Karpas-422 (cell line): ENCODE results near the gene SUCO. TPM values are rescaled to one million over a fixed set of nuclear protein-coding genes. Genes with fewer than 3 reads are reported as not detected.
"Not testable (repeated sequence)": the region's sequence is repeated elsewhere in the genome, so short reads cannot be mapped to it uniquely, and the experiment has no call there.

Source experiments
- DNase-seq: peaks from one replicate; pipeline ENCODE4 v3.0.0-alpha.2; 2015
- H2AFZ ChIP-seq: fragments of 200-600 bp; sonication (generic); 2 replicates; pipeline ENCODE4 v1.6.1; 2014; ENCODE audit warnings: antibody characterized with exemption, low read length, mixed read lengths
- H3K27ac ChIP-seq: fragments of 200-600 bp; sonication (generic); 2 replicates; pipeline ENCODE4 v1.5.1; 2014; ENCODE audit warnings: mild to moderate bottlenecking, low read length, moderate library complexity
- H3K27me3 ChIP-seq: fragments of 200-600 bp; sonication (generic); 2 replicates; pipeline ENCODE4 v1.6.1; 2014; ENCODE audit warnings: low read length, mixed read lengths
- H3K36me3 ChIP-seq: fragments of 200-600 bp; sonication (generic); 2 replicates; pipeline ENCODE4 v1.6.1; 2014; ENCODE audit warnings: low read length, mixed read lengths; ENCODE audit not compliant: insufficient read depth
- H3K4me1 ChIP-seq: fragments of 200-600 bp; sonication (generic); 2 replicates; pipeline ENCODE4 v1.6.1; 2014; ENCODE audit warnings: mild to moderate bottlenecking, low read length, mixed read lengths
- H3K4me2 ChIP-seq: fragments of 200-600 bp; sonication (generic); 2 replicates; pipeline ENCODE4 v1.6.1; 2014; ENCODE audit warnings: low read length, low read depth, mild to moderate bottlenecking; ENCODE audit not compliant: poor library complexity, severe bottlenecking
- H3K4me3 ChIP-seq: fragments of 200-600 bp; sonication (generic); 2 replicates; pipeline ENCODE4 v1.5.1; 2014; ENCODE audit warnings: mild to moderate bottlenecking, antibody characterized with exemption, low read length, mixed read lengths
- H3K79me2 ChIP-seq: fragments of 200-600 bp; sonication (generic); 2 replicates; pipeline ENCODE4 v1.6.1; 2014; ENCODE audit warnings: mild to moderate bottlenecking, low read length, mixed read lengths
- H3K9ac ChIP-seq: fragments of 200-600 bp; sonication (generic); 2 replicates; pipeline ENCODE4 v1.6.0; 2014; ENCODE audit warnings: low read length
- H3K9me2 ChIP-seq: fragments of 200-600 bp; sonication (generic), shearing (Covaris generic); replicated peaks from 2 replicates; pipeline ENCODE4 v1.6.0; 2014; ENCODE audit warnings: mild to moderate bottlenecking, low read length, moderate library complexity; ENCODE audit not compliant: insufficient read depth
- H3K9me3 ChIP-seq: fragments of 300-700, 200-600 bp; sonication (generic); 2 replicates; pipeline ENCODE4 v1.6.1; 2014; ENCODE audit warnings: low read length, mixed read lengths
- H4K20me1 ChIP-seq: fragments of 200-600 bp; sonication (generic); 2 replicates; pipeline ENCODE4 v1.6.1; 2014; ENCODE audit warnings: mild to moderate bottlenecking, antibody characterized with exemption, low read length, low read depth; ENCODE audit not compliant: insufficient read depth
- total RNA-seq: library from RNA; depleted of rRNA; stranded (reverse); fragments of >200 nt; shearing (Covaris generic); gene quantifications from 2 replicates; pipeline ENCODE4 v1.2.3, GENCODE V29; 2014; ENCODE audit warnings: low replicate concordance

Gene SUCO
- total RNA-seq, 1 experiment from 2014 or later: 52.3 TPM

- Histone ChIP-seq H3K27ac (no peak overlapping the region), H3K9me3 (no peaks in the 10 kb centered on the region), H4K20me1 (no peaks in the 10 kb centered on the region), H2AFZ (no peak overlapping the region), H3K27me3 (no peaks in the 10 kb centered on the region), H3K4me1 (peaks cover 30% of the 10 kb centered on the region), H3K36me3 (peaks cover 35% of the 10 kb centered on the region; the same call in 1 of the 2 replicates), H3K79me2 (peaks cover 21% of the 10 kb centered on the region), H3K9ac (no peak overlapping the region), H3K4me2 (peak overlapping the region; percentile 50), H3K9me2 (no peaks in the 10 kb centered on the region), H3K4me3 (no peak overlapping the region)
- no peak for DNase-seq
Observed at GRCh38 chr1:172608098-172608601, 75.2 kb downstream of the SUCO start.

- Histone ChIP-seq H3K9me3 (no peaks in the 10 kb centered on the region), H3K79me2 (peaks cover 20% of the 10 kb centered on the region), H3K4me3 (peak overlapping the region; percentile 11; the same call in 1 of the 2 replicates), H3K27me3 (no peaks in the 10 kb centered on the region), H2AFZ (no peak overlapping the region), H3K36me3 (peaks cover 29% of the 10 kb centered on the region; the same call in 1 of the 2 replicates), H3K27ac (peak overlapping the region; percentile 1; the same call in 1 of the 2 replicates), H3K4me2 (peak overlapping the region; percentile 50), H3K9me2 (no peaks in the 10 kb centered on the region), H3K4me1 (peaks cover 30% of the 10 kb centered on the region), H4K20me1 (no peaks in the 10 kb centered on the region), H3K9ac (no peak overlapping the region)
- peak; percentile 44 for DNase-seq
Observed at GRCh38 chr1:172609528-172609927, 76.6 kb downstream of the SUCO start.

GRCh38 chr1:172612478-172612877, 79.5 kb downstream of the SUCO start:
- peak; percentile 9 for DNase-seq
- H3K36me3 ChIP-seq: peaks cover 22% of the 10 kb centered on the region; the same call in 1 of the 2 replicates
- H3K27ac ChIP-seq: no peak overlapping the region
- H3K4me2 ChIP-seq: no peak overlapping the region
- no peak overlapping the region for H3K9ac ChIP-seq
- H4K20me1 ChIP-seq: no peaks in the 10 kb centered on the region
- H2AFZ ChIP-seq: no peak overlapping the region
- H3K27me3 ChIP-seq: no peaks in the 10 kb centered on the region
- no peak overlapping the region for H3K4me3 ChIP-seq
- peaks cover 5% of the 10 kb centered on the region for H3K79me2 ChIP-seq
- H3K9me3 ChIP-seq: peaks cover 8% of the 10 kb centered on the region; the same call in 1 of the 2 replicates
- H3K4me1 ChIP-seq: peaks cover 21% of the 10 kb centered on the region
- no peaks in the 10 kb centered on the region for H3K9me2 ChIP-seq

GRCh38 chr1:172613294-172613693, 80.3 kb downstream of the SUCO start:
- Histone ChIP-seq H3K4me1 (peaks cover 13% of the 10 kb centered on the region), H3K9me2 (no peaks in the 10 kb centered on the region), H3K4me2 (no peak overlapping the region), H3K27ac (no peak overlapping the region), H3K4me3 (no peak overlapping the region), H3K79me2 (peaks cover under 1% of the 10 kb centered on the region; the same call in 1 of the 2 replicates), H2AFZ (no peak overlapping the region), H4K20me1 (no peaks in the 10 kb centered on the region), H3K27me3 (no peaks in the 10 kb centered on the region), H3K9me3 (peaks cover 8% of the 10 kb centered on the region; the same call in 1 of the 2 replicates), H3K36me3 (peaks cover 22% of the 10 kb centered on the region; the same call in 1 of the 2 replicates), H3K9ac (no peak overlapping the region)
- no peak for DNase-seq

DNA sequence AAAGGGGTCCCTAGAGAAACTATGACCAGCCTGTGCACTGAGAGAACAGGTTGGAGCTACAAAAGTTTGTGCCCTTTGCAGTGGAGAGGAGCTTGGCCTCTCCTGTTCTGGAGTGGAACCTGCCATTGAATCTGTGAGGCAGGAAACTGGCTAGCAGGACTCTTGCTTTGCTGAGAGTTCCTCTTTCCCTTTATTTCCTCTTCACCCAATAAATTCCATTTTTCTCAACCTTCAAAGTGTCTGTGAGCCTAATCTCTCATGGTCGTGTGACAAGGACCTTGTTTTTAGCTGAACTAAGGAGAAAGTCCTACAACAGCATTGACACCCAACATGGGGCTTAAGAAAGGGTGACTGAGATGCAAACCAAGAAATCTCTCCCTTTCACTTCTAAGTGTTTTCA, 83.2 kb downstream of the SUCO start:
- Histone ChIP-seq H3K27ac (no peak overlapping the region), H3K27me3 (no peaks in the 10 kb centered on the region), H3K9me2 (no peaks in the 10 kb centered on the region), H3K36me3 (peaks cover 6% of the 10 kb centered on the region; the same call in 1 of the 2 replicates), H3K9ac (no peak overlapping the region), H2AFZ (no peak overlapping the region), H3K79me2 (no peaks in the 10 kb centered on the region), H3K4me1 (no peaks in the 10 kb centered on the region), H3K4me2 (no peak overlapping the region), H3K9me3 (peaks cover 8% of the 10 kb centered on the region; the same call in 1 of the 2 replicates), H3K4me3 (no peak overlapping the region), H4K20me1 (no peaks in the 10 kb centered on the region)
- DNase-seq: no peak

DNA sequence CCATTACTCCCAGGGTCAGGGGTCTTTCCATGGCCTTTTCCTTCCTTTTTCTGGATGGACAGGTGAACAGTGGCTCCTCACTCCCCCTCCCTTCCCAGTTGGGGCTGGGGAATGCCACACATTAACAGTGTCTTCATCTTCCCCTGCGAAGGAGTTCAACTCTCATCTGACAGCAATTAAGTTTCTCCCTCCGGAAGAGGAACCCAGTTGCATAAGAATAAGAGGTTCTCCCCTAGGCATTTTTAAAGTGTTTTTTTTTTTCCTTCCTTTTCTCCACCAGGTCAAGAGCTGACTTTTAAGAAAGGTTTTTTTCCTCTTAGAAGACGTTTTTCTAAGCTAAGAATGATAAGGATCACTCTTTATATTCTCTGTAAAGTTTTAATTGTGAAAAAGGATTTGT, 83.7 kb downstream of the SUCO start:
- Histone ChIP-seq H3K27me3 (no peaks in the 10 kb centered on the region), H3K27ac (no peak overlapping the region), H3K9ac (no peak overlapping the region), H3K4me2 (no peak overlapping the region), H3K36me3 (peaks cover 2% of the 10 kb centered on the region; the same call in 1 of the 2 replicates), H3K9me3 (peaks cover 8% of the 10 kb centered on the region; the same call in 1 of the 2 replicates), H3K4me3 (no peak overlapping the region), H3K79me2 (no peaks in the 10 kb centered on the region), H3K4me1 (no peaks in the 10 kb centered on the region), H4K20me1 (no peaks in the 10 kb centered on the region), H3K9me2 (no peaks in the 10 kb centered on the region), H2AFZ (no peak overlapping the region)
- DNase-seq: no peak

DNA sequence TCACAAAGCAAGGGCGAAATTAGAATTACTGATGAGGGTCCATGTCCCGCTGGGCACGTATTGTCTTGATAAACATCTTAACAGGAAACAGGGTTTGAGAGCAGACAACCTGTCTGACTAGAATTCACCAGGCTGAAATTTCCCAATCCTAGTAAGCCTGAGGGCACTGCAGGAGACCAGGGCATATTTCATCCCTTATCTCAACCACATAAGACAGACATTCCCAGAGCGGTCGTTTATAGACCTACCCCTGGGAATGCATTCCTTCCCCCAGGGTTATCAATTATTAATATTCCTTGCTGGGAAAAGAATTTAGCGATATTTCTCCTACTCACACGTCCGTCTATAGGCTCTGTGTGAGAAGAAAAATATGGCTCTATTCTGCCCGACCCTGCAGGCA, 87.7 kb downstream of the SUCO start:
- DNase-seq, H3K9ac ChIP-seq, H2AFZ ChIP-seq, H3K79me2 ChIP-seq, H3K27ac ChIP-seq, H4K20me1 ChIP-seq, H3K4me2 ChIP-seq, H3K9me3 ChIP-seq, H3K4me3 ChIP-seq, H3K36me3 ChIP-seq, H3K9me2 ChIP-seq, H3K27me3 ChIP-seq, H3K4me1 ChIP-seq: not testable (repeated sequence)

GRCh38 chr1:172622541-172622940, 89.6 kb downstream of the SUCO start:
- H2AFZ ChIP-seq: no peak overlapping the region

More at GRCh38 chr1:172622541-172622940, 89.6 kb downstream of the SUCO start:
- Histone ChIP-seq H3K27me3 (no peaks in the 10 kb centered on the region), H3K4me1 (no peaks in the 10 kb centered on the region), H3K36me3 (no peaks in the 10 kb centered on the region), H3K79me2 (no peaks in the 10 kb centered on the region), H3K27ac (no peak overlapping the region), H3K4me3 (no peak overlapping the region), H3K9me3 (no peaks in the 10 kb centered on the region; the same call in 1 of the 2 replicates), H3K9me2 (no peaks in the 10 kb centered on the region), H3K9ac (no peak overlapping the region), H4K20me1 (no peaks in the 10 kb centered on the region), H3K4me2 (no peak overlapping the region)
- no peak for DNase-seq
